Coronary artery (tissue), 2 donors: Measurements from ENCODE around the gene DDX6.
"Not testable (repeated sequence)": the region's sequence is repeated elsewhere in the genome, so short reads cannot be mapped to it uniquely, and the experiment has no call there.

Source experiments
- DNase-seq: peaks from one replicate; pipeline ENCODE4 v3.0.0-alpha.2; 2017; ENCODE audit warnings: low spot score
- H3K27ac ChIP-seq, 2 donors: fragments of 200-600 bp; sonication (generic); one replicate each; pipeline ENCODE4 v1.5.1; 2016 to 2019
- H3K4me3 ChIP-seq: fragments of 200-600 bp; sonication (generic); 2 replicates; pipeline ENCODE4 v1.5.1; 2016; ENCODE audit warnings: mild to moderate bottlenecking, moderate library complexity
- TF ChIP-seq, protein P1 (sequence below): fragments of 200-600 bp; sonication (generic); IDR thresholded peaks from one replicate; pipeline ENCODE4 v1.5.1; 2019; ENCODE audit warnings: antibody characterized with exemption

The DDX6 gene

DNA sequence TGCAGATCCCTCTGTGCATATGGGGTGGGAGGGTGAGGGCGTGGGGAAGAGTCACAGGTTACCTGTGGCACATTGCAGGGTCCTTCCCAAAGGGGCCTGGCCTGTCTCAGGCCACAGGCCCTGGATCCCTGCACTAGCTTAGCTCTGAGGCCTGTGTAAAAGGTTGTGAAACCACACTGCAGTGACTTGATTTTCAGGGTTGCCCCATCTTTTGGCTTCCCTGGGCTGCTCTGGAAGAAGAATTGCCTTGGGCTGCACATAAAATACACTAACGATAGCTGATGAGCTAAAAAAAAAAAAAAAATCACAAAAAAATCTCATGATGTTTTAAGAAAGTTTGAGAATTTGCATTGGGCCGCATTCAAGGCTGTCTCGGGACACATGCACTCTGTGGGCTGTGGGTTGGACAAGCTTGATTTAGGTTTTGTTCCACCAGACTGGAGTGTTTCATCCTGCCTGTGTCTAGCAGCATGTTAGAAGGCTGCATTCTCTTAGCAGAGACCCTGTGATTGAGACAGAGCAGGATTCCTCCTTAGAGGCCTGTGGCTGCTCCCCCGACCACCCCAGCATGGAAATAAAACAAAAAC, 75.6 kb downstream of the DDX6 start:
- TF ChIP-seq, protein P1, sequence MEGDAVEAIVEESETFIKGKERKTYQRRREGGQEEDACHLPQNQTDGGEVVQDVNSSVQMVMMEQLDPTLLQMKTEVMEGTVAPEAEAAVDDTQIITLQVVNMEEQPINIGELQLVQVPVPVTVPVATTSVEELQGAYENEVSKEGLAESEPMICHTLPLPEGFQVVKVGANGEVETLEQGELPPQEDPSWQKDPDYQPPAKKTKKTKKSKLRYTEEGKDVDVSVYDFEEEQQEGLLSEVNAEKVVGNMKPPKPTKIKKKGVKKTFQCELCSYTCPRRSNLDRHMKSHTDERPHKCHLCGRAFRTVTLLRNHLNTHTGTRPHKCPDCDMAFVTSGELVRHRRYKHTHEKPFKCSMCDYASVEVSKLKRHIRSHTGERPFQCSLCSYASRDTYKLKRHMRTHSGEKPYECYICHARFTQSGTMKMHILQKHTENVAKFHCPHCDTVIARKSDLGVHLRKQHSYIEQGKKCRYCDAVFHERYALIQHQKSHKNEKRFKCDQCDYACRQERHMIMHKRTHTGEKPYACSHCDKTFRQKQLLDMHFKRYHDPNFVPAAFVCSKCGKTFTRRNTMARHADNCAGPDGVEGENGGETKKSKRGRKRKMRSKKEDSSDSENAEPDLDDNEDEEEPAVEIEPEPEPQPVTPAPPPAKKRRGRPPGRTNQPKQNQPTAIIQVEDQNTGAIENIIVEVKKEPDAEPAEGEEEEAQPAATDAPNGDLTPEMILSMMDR = no peak
- H3K27ac ChIP-seq = peak overlapping the region in 1 of 2 donors; percentile 13
- no peak overlapping the region for H3K4me3 ChIP-seq
- no peak for DNase-seq

DNA sequence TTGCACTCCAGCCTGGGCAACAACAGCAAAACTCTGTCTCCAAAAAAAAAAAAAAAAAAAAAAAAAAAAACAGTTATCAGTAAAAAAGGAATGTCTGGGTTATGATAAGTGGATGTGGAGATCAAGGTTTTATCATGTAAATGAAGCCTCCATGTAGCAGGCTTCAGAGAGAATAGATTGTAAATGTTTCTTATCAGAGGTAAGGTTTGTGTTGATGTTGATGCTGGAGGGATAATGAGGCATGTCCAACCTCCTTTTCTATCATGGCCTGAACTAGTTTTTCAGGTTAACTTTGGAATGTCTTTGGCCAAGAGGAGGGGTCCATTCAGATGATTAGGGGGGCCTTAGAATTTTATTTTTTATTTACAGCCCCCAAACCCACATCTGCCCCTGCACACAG, 76.1 kb downstream of the DDX6 start:
- Histone ChIP-seq H3K4me3 (no peak overlapping the region), H3K27ac (no peak overlapping the region)
- DNase-seq = no peak
- TF ChIP-seq, protein P1 = no peak

DNA sequence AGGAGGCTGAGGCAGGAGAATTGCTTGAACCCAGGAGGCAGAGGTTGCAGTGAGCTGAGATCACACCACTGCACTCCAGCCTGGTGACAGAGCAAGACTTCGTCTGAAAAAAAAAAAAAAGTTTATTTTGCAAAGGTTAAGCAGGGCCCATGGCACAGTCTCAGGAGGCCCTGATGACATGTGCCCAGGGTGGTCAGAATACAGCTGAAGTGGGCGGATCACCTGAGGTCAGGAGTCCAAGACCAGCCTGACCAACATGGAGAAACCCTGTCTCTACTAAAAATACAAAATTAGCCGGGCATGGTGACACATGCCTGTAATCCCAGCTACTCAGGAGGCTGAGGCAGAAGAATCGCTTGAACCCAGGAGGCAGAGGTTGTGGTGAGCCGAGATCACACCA, 76.5 kb downstream of the DDX6 start:
- not testable (repeated sequence) for DNase-seq, H3K4me3 ChIP-seq, H3K27ac ChIP-seq

DNA sequence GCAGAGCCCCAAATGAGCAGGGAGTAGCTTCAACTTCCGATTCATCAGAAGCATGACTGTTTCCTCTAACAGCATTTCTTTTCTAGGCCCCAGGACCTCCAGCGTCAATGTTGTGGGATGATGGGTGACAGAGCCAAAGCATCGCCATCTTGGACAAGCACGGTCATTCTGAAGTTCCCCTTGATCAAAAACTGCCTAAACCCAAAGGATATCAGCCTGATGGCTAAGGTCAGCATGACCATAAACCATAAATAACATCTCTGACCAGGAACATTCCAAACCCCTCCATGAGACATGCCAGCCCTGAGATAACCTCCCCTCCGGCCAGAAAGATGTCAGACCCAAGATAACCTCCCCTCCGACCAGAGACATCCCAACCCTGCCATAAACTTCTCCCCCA, 82.7 kb downstream of the DDX6 start:
- Histone ChIP-seq H3K4me3 (no peak overlapping the region), H3K27ac (no peak overlapping the region)
- TF ChIP-seq, protein P1 = no peak
- DNase-seq = no peak

DNA sequence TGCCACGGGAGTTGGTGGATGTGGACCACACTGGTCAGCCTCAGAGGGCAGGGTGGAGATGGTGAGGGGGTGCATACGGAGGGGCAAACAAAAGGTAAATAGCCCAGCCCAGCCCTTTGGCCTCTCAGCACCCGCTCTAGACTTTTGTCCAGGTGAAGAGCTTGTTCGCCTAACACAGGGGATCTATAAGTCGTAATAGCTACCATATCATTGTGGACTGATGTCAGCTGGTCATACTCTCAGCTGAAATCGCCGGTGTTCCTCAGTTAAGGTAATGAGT, 84.5 kb downstream of the DDX6 start:
- Histone ChIP-seq H3K27ac (no peak overlapping the region), H3K4me3 (no peak overlapping the region)
- TF ChIP-seq, protein P1 = no peak
- peak; percentile 66 for DNase-seq

DNA sequence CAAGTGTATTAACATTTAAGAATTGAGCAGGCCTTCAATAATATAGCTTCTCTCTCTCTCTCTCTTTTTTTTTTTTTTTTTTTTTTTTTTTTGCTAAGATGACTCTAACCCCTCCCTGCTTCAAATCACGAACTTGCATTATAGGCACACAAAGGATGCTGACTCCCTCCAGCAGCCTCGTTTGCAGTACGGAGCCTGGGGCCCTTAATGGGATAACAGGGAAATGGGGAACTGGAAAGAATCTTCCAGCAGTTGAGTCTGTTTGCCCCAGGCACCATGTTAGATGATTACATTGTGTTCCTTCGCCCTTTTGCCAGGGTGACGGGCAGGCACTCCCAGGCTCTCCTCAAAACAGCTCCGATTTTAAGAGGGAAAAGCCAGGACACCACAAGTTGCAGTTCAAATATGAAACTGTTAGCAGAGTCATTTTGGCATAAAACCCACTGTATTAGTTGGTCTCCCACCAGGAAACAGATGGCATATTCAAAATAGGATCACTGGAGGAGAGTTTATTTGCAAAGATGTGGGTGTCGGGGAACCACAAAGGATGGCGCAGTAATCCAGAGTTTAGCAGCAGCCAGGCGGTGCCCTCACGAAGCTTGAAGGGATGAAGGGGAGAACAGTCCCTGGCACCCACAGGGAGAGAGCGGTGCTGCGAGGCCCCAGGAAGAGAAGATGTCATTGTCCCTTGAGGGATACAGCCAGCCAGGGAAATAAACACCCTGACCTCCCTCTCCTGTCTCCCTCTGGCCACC, 85.0 kb downstream of the DDX6 start:
- TF ChIP-seq, protein P1 = no peak
- Histone ChIP-seq H3K4me3 (no peak overlapping the region), H3K27ac (no peak overlapping the region)
- no peak for DNase-seq

DNA sequence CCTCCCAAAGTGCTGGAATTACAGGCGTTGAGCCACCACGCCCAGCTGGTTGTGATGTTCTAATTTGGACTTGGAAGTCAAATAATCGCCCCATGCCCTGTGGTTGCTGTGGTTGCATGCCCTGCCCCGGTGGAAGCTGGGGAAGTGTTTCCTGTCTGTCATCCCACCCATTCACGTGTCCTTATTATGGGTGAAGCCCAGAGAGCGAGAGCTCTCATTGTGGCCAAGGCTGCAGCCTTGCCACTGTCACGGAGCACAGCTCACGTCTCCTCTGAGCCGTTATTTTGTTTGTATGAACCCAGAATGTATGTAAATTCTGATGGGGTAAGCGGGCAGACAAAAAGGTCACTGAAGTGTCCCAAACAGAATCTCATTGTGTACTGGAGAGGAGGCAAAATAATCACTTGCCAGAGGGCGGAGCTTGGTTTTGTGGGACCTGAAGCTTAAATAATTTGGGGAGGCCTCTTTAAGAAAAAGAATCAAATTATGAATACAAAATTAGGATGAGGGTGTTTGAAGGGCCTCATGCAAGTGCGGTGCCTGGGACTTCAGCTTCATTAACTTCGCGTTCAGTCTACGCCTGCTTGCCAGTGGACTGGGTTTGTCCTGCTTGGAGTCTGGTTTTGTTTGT, 85.7 kb downstream of the DDX6 start:
- peak; percentile 68 for DNase-seq
- TF ChIP-seq, protein P1 = no peak

More for the DNA sequence above, 85.7 kb downstream of the DDX6 start:
- H3K27ac ChIP-seq = no peak overlapping the region
- no peak overlapping the region for H3K4me3 ChIP-seq
